IMR-90 (cell line): Measurements from ENCODE around the gene ETF1.
A peak's percentile ranks its signal among the peaks of the same experiment; 100 is the strongest.

Experiments
- BHLHE40 ChIP-seq: fragments of 150-350 bp; IDR thresholded peaks from 2 replicates; pipeline ENCODE4 v1.6.1; 2016; ENCODE audit warnings: mild to moderate bottlenecking, low read depth, low read length
- CEBPB ChIP-seq: IDR thresholded peaks from 2 replicates; pipeline ENCODE4 v1.6.1; 2012; ENCODE audit warnings: low read depth, low read length, improper control_type of control experiment
- ELK1 ChIP-seq: fragments of 150-350 bp; IDR thresholded peaks from 2 replicates; pipeline ENCODE4 v1.6.1; 2016; ENCODE audit warnings: low read depth, mild to moderate bottlenecking, low read length, moderate library complexity, borderline replicate concordance
- FOS ChIP-seq: fragments of 150-350 bp; IDR thresholded peaks from 2 replicates; pipeline ENCODE4 v1.6.1; 2016; ENCODE audit warnings: low read depth, low read length
- MAFK ChIP-seq: IDR thresholded peaks from 2 replicates; pipeline ENCODE4 v1.6.1; 2012; ENCODE audit warnings: low read depth, low read length, improper control_type of control experiment
- MAZ ChIP-seq: IDR thresholded peaks from 2 replicates; pipeline ENCODE4 v1.6.1; 2012; ENCODE audit warnings: low read depth, mild to moderate bottlenecking, low read length, improper control_type of control experiment, moderate library complexity, borderline replicate concordance
- MXI1 ChIP-seq: IDR thresholded peaks from 2 replicates; pipeline ENCODE4 v1.6.1; 2012; ENCODE audit warnings: low read depth, mild to moderate bottlenecking, low read length, moderate library complexity, borderline replicate concordance
- NFE2L2 ChIP-seq: fragments of 150-350 bp; IDR thresholded peaks from 2 replicates; pipeline ENCODE4 v1.6.1; 2016; ENCODE audit warnings: low read depth, mild to moderate bottlenecking, low read length
- POLR2A ChIP-seq: IDR thresholded peaks from 2 replicates; pipeline ENCODE4 v1.6.1; 2012; ENCODE audit warnings: mild to moderate bottlenecking, low read depth, low read length
- RFX5 ChIP-seq: IDR thresholded peaks from 2 replicates; pipeline ENCODE4 v1.8.0; 2012; ENCODE audit warnings: low read depth, mild to moderate bottlenecking, low read length, moderate library complexity
- SMC3 ChIP-seq: fragments of 150-350 bp; IDR thresholded peaks from 2 replicates; pipeline ENCODE4 v1.6.1; 2016; ENCODE audit warnings: low read depth, mild to moderate bottlenecking, antibody characterized with exemption, low read length, moderate library complexity
- TF ChIP-seq, protein P1 (sequence below): conservative IDR thresholded peaks from 2 replicates; pipeline ENCODE4 v1.5.1; 2012; ENCODE audit warnings: mild to moderate bottlenecking, low read depth, low read length, improper control_type of control experiment

DNA sequence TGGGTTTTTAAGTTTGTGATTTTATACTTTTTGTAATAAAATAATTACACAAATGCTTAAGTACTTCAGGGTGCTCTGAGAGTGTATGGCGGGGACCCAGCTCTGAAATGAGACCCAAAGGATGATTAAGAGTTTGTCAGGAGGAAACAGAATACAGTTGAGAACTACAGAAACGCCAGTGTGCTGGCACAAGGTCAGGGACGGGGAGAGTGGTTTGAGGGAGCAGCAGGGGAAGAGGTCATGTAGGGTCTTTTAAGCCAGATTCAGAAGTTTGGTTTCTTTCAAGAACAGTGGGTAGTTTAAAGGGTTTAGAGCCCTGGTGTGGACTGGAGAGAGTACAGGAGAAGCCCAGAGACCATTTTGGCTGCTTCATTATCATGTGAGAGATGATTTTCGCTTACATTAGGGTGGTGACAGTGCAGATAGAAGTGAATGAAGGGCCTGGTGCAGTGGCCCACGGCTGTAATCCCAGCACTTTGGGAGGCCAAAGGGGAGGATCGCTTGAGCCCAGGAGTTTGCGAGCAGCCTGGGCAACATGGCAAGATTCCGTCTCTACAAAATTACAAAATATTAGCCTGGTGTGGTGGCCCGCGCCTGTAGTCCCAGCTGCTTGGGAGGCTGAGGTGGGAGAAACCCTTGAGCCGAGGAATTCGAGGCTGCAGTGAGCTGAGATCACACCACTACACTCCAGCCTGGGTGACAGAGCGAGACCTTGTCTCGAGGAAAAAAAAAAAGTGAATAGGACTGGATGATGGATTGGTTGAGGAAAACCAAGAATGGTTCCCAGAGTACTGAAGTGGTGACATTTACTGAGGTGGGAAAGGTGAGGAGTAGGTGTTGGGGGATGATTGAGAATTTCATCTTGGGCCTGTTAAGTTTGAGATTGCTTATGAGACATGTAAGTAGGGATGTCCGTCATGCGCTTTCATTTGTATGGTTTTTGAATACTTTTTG, 1.4 kb upstream of the ETF1 start:
- TF ChIP-seq ELK1 = no peak
- TF ChIP-seq, protein P1, sequence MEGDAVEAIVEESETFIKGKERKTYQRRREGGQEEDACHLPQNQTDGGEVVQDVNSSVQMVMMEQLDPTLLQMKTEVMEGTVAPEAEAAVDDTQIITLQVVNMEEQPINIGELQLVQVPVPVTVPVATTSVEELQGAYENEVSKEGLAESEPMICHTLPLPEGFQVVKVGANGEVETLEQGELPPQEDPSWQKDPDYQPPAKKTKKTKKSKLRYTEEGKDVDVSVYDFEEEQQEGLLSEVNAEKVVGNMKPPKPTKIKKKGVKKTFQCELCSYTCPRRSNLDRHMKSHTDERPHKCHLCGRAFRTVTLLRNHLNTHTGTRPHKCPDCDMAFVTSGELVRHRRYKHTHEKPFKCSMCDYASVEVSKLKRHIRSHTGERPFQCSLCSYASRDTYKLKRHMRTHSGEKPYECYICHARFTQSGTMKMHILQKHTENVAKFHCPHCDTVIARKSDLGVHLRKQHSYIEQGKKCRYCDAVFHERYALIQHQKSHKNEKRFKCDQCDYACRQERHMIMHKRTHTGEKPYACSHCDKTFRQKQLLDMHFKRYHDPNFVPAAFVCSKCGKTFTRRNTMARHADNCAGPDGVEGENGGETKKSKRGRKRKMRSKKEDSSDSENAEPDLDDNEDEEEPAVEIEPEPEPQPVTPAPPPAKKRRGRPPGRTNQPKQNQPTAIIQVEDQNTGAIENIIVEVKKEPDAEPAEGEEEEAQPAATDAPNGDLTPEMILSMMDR = no peak
- TF ChIP-seq SMC3 = no peak
- 0 out of 2 replicates have a peak, but pooled peaks have one; percentile 41 for TF ChIP-seq POLR2A
- TF ChIP-seq NFE2L2 = no peak
- TF ChIP-seq BHLHE40 = no peak
- no peak for TF ChIP-seq MXI1
- no peak for TF ChIP-seq RFX5
- TF ChIP-seq FOS = no peak
- no peak for TF ChIP-seq MAZ
- no peak for TF ChIP-seq MAFK
- TF ChIP-seq CEBPB = no peak
